ENCODE data around the gene CD274. TPM values are rescaled to one million over a fixed set of nuclear protein-coding genes. Genes with fewer than 3 reads are reported as not detected.
"Not testable (repeated sequence)": the region's sequence is repeated elsewhere in the genome, so short reads cannot be mapped to it uniquely, and the experiment has no call there.

The CD274 gene
- total and polyA plus RNA-seq, 3 experiments from 2014 or later = 6.1 to 17.6 (median 13.2) TPM

DNA sequence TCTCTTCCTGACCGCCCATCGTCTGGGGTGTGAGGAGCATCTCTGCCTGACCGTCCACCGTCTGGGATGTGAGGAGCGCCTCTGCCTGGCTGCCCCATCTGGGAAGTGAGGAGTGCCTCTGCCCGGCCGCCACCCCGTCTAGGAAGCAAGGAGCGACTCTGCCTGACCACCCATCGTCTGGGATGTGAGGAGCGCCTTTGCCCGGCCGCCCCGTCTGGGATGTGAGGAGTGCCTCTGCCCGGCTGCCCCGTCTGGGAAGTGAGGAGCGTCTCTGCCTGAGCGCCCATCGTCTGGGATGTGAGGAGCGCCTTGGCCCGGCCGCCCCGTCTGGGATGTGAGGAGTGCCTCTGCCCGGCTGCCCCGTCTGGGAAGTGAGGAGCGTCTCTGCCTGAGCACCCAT is 17.0 kb upstream of the CD274 start:
- DNase-seq = not testable (repeated sequence)

DNA sequence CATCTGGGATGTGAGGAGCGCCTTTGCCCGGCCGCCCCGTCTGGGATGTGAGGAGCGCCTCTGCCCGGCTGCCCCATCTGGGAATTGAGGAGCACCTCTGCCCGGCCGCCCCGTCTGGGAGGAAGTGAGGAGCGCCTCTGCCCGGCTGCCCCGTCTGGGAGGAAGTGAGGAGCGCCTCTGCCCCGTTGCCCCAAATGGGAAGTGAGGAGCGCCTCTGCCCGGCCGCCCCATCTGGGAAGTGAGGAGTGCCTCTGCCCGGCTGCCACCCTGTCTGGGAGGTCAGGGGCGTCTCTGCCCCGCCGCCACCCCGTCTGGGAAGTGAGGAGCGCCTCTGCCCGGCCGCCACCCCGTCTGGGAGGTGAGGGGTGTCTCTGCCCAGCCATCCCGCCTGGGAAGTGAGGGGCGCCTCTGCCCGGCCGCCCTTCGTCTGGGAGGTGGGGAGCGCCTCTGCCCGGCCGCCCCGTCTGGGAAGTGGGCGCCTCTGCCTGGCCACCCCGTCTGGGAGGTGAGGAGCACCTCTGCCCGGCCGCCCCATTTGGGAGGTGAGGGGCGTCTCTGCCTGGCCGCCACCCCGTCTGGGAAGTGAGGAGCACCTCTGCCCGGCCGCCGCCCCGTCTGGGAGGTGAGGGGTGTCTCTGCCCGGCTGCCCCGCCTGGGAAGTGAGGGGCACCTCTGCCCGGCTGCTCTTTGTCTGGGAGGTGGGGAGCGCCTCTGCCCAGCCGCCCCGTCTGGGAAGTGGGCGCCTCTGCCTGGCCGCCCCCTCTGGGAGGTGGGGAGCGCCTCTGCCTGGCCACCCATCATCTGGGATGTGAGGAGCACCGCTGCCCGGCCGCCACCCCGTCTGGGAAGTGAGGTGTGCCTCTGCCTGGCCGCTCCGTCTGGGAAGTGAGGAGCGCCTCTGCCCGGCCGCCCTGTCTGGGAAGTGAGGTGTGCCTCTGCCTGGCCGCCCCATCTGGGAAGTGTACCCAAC is 16.2 kb upstream of the CD274 start:
- H3K27me3 Mint-ChIP-seq; H3K36me3 ChIP-seq (ENCODE audit: insufficient read depth, low read length); H3K9me3 Mint-ChIP-seq; DNase-seq; H3K4me3 ChIP-seq (ENCODE audit: low read length); H3K27ac ChIP-seq (ENCODE audit: low read depth, low read length); H3K9me3 ChIP-seq (ENCODE audit: low read length); H3K27ac Mint-ChIP-seq; POLR2A ChIA-PET; CTCF ChIA-PET; H3K4me3 Mint-ChIP-seq; H3K27me3 ChIP-seq (ENCODE audit: insufficient read depth, low read length, poor library complexity, severe bottlenecking): not testable (repeated sequence)
- Mint-ChIP-seq H3K36me3 (peaks cover 4 to 63% (median 7%) of the 10 kb centered on the region in 3 donors), H3K4me1 (peaks cover 32 to 42% (median 37%) of the 10 kb centered on the region in 3 donors)
- H3K4me1 ChIP-seq (ENCODE audit: insufficient read depth, low read length) = peaks cover 30% of the 10 kb centered on the region

More for the DNA sequence above, 17.0 kb upstream of the CD274 start:
- H3K27ac Mint-ChIP-seq; H3K27me3 Mint-ChIP-seq; H3K9me3 ChIP-seq (ENCODE audit: low read length); POLR2A ChIA-PET; H3K27ac ChIP-seq (ENCODE audit: low read depth, low read length); H3K27me3 ChIP-seq (ENCODE audit: insufficient read depth, low read length, poor library complexity, severe bottlenecking); H3K4me3 ChIP-seq (ENCODE audit: low read length); H3K4me3 Mint-ChIP-seq; H3K9me3 Mint-ChIP-seq; CTCF ChIA-PET; H3K36me3 ChIP-seq (ENCODE audit: insufficient read depth, low read length): not testable (repeated sequence)
- H3K4me1 Mint-ChIP-seq = peaks cover 26 to 34% (median 30%) of the 10 kb centered on the region in 3 donors
- H3K36me3 Mint-ChIP-seq = peaks cover 4 to 68% (median 9%) of the 10 kb centered on the region in 3 donors
- peaks cover 22% of the 10 kb centered on the region for H3K4me1 ChIP-seq (ENCODE audit: insufficient read depth, low read length)

DNA sequence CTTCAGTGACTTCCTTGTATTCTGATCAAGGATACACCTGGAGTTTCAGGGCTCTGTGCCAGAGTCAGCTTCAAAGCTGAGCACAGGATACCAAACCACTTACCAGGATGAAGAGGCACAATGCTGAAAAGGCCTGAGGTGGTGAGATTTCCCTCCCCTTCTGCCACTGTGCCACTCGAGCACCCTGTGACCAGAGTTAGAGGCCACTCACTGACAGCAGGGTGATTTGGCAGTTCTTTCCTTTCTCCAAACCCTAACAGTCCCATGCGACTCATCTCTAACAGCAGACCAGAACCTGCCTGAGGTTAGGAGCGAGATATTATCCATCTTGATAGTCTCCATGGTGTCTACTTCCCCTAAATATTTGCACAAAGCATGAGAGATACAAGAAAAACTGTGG is 14.4 kb upstream of the CD274 start:
- Histone ChIP-seq H3K4me3 (ENCODE audit: low read length) (no peak overlapping the region), H3K27me3 (ENCODE audit: insufficient read depth, low read length, poor library complexity, severe bottlenecking) (no peaks in the 10 kb centered on the region), H3K4me1 (ENCODE audit: insufficient read depth, low read length) (peaks cover 30% of the 10 kb centered on the region), H3K27ac (ENCODE audit: low read depth, low read length) (no peak overlapping the region), H3K9me3 (ENCODE audit: low read length) (no peaks in the 10 kb centered on the region), H3K36me3 (ENCODE audit: insufficient read depth, low read length) (peaks cover 7% of the 10 kb centered on the region)
- no peaks in the 10 kb centered on the region for H3K27me3 Mint-ChIP-seq
- DNase-seq = no peak
- POLR2A ChIA-PET = no interaction called here
- CTCF ChIA-PET = interaction anchor here (2.7 kb wide), 1 partner anchor 12 kb away, joined by 9 read pairs; no protein-coding TSS in a partner anchor
- H3K36me3 Mint-ChIP-seq = peaks cover 4 to 47% (median 5%) of the 10 kb centered on the region in 3 donors
- peak overlapping the region in 5 of 8 donors; percentile 97 to 99 (median 99) for H3K27ac Mint-ChIP-seq
- peaks cover 32 to 40% (median 37%) of the 10 kb centered on the region in 3 donors for H3K4me1 Mint-ChIP-seq
- no peaks in the 10 kb centered on the region for H3K9me3 Mint-ChIP-seq
- H3K4me3 Mint-ChIP-seq = peak overlapping the region in 4 of 7 donors; percentile 90 to 95 (median 95)

DNA sequence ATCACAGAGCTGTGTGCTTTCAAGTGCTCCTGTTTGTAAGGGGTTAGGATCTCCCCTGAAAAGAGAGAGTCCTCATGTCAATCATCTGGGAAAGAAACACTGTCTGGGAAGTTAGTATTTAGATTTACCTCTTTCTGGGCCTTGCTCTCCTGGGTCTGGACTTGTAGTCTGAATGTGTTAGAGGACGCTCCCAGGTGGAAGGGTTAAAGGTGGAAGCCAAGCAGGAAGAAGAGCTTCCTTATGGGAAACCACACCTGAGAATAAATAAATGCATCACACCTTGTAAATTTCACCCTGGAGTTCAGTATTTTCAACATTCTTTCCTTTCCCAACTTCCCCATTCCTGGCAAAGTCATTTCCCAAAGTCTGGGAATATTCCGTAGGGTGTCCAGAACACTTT is 13.9 kb upstream of the CD274 start:
- Histone ChIP-seq H3K4me3 (ENCODE audit: low read length) (peak overlapping the region; percentile 89), H3K27ac (ENCODE audit: low read depth, low read length) (no peak overlapping the region), H3K36me3 (ENCODE audit: insufficient read depth, low read length) (peaks cover 6% of the 10 kb centered on the region), H3K4me1 (ENCODE audit: insufficient read depth, low read length) (peaks cover 30% of the 10 kb centered on the region), H3K9me3 (ENCODE audit: low read length) (no peaks in the 10 kb centered on the region), H3K27me3 (ENCODE audit: insufficient read depth, low read length, poor library complexity, severe bottlenecking) (no peaks in the 10 kb centered on the region)
- POLR2A ChIA-PET = interaction anchor here (0.7 to 3.6 kb wide), 4 partner anchors 13 to 696 kb away, joined by 3 to 33 read pairs (median 4); partner anchors contain the start of gene CD274
- H3K4me1 Mint-ChIP-seq = peaks cover 32 to 38% (median 37%) of the 10 kb centered on the region in 3 donors
- H3K4me3 Mint-ChIP-seq = peak overlapping the region; percentile 90 to 97 (median 95)
- H3K9me3 Mint-ChIP-seq = no peaks in the 10 kb centered on the region
- CTCF ChIA-PET = interaction anchor here (0.6 to 5.4 kb wide), 8 partner anchors 12 to 450 kb away, joined by 3 to 33 read pairs (median 4); partner anchors contain the start of genes CD274 and INSL6
- no peak for DNase-seq
- H3K27me3 Mint-ChIP-seq = no peaks in the 10 kb centered on the region
- peak overlapping the region in 6 of 8 donors; percentile 97 to 99 (median 99) for H3K27ac Mint-ChIP-seq
- peaks cover 4 to 44% (median 5%) of the 10 kb centered on the region in 3 donors for H3K36me3 Mint-ChIP-seq

DNA sequence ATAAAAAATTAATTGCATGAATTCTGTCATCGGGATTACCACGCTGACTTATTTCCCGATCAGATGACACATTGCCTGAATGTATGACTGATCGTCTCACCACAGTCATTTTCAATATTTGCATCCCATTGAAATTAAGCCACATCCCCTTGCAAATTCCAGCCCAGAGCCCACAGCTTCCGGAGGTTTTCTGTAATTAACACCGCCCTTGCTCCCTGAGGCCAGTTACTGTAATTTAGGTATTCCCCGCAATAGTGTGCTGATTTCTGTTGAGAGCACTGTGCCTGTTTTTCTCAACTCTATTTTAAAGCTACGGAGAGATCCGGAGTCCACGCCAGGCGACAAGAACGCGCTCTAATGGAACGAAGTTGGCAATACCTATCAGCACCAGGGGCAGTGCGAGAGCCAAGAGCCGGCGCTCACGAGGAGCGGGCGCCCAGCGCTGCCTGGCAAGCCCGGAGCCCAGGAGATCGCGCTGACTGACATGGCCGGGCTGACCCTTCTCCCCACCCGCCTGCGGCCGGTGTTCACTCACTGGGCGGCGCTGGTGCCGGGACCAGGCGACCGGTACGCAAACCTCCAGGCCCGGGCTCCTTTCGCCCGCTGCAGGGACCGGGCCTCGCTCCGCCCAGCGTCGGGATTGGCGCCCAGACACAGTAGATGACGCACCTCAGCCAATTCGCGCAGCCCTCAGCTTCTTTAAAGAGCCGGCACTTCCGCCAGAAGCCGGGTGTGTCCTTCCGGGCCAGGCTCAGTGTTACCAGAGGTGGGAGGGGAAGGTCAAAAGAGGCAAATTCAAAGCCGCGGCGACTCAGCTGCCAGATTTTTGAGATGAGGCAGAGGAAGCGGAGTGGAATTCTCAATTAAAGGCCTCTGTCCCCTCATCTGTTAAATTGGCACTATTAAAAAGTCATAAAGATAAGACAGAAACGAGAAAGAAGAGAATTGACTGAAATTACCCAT is 12.8 kb upstream of the CD274 start, which contains the start of gene PLGRKT:
Gene PLGRKT, minus strand, starts transcription at position 672 of the 963 bp plus-strand sequence. CDS start 5,948 bp downstream, outside the sequence.
- peak within 1 kb of the TSS; percentile 97 to 100 (median 99) for H3K27ac Mint-ChIP-seq
- H3K36me3 ChIP-seq (ENCODE audit: insufficient read depth, low read length) = peaks cover 6% of the 10 kb centered on the region
- ChIA-PET POLR2A (interaction anchor here (1.0 to 3.6 kb wide), 7 partner anchors 12 to 758 kb away, joined by 3 to 33 read pairs (median 4); partner anchors contain the start of genes CD274, CDC37L1 and RIC1), CTCF (interaction anchor here (0.8 to 5.4 kb wide), 13 partner anchors 10 to 451 kb away, joined by 3 to 33 read pairs (median 4); partner anchors contain the start of genes CD274 and INSL6)
- H3K9me3 Mint-ChIP-seq = no peaks in the 10 kb centered on the region
- H3K4me3 Mint-ChIP-seq = peak within 1 kb of the TSS; percentile 90 to 97 (median 95)
- no peaks in the 10 kb centered on the region for H3K9me3 ChIP-seq (ENCODE audit: low read length)
- peak; percentile 84 to 95 (median 88) for DNase-seq
- no peaks in the 10 kb centered on the region for H3K27me3 ChIP-seq (ENCODE audit: insufficient read depth, low read length, poor library complexity, severe bottlenecking)
- H3K27ac ChIP-seq (ENCODE audit: low read depth, low read length) = peak within 1 kb of the TSS; percentile 82
- H3K4me1 Mint-ChIP-seq = peaks cover 29 to 41% (median 37%) of the 10 kb centered on the region in 3 donors
- H3K36me3 Mint-ChIP-seq = peaks cover 3 to 33% (median 4%) of the 10 kb centered on the region in 3 donors
- H3K27me3 Mint-ChIP-seq = no peaks in the 10 kb centered on the region
- H3K4me1 ChIP-seq (ENCODE audit: insufficient read depth, low read length) = peaks cover 30% of the 10 kb centered on the region
- H3K4me3 ChIP-seq (ENCODE audit: low read length) = peak within 1 kb of the TSS; percentile 89

DNA sequence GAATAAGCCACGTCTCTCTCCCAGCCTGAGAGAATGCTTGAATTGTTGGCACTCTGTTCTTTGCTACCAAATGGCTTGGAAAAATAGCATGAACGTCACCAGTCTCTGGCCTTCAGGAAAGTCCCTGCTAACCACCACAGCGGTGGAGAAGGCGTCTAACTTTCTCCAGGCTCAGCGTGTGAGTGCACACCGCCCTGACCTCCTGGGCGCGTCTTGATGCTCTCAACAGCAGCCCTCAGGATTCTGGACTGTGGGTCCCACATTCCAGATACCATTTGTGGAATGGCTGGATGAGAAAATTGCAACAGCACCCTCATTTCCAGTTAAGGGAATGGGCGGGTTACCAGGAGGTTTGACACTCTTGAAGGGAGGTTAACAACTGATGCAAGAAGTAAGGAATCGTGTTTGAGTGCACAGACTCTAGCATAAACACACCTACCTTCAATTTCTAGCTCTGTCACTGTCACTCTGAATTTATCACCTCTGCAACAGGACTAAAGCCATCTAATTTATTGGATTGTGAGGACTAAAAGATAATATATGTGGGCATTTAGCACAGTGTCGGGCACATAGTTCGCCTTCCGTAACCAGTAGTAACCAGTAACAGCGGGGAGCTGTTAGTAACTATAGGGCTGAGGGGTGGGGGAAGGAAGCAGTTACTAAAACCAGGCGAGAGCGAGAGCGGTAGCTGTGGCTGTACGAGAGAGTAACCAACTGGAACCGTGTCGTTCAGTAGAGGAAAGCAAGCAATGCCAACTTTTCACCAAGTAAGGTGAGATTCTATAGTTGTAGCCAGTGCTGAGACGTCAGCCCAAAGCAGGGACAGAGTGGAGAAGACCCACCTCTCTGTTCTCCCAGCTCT is 11.8 kb upstream of the CD274 start:
- Mint-ChIP-seq H3K27ac (peak overlapping the region; percentile 97 to 100 (median 99)), H3K9me3 (no peaks in the 10 kb centered on the region), H3K36me3 (peaks cover 3 to 24% (median 4%) of the 10 kb centered on the region in 3 donors), H3K4me3 (peak overlapping the region; percentile 90 to 97 (median 95)), H3K4me1 (peaks cover 29 to 44% (median 37%) of the 10 kb centered on the region in 3 donors), H3K27me3 (no peaks in the 10 kb centered on the region)
- Histone ChIP-seq H3K4me3 (ENCODE audit: low read length) (peak overlapping the region; percentile 89), H3K4me1 (ENCODE audit: insufficient read depth, low read length) (peaks cover 30% of the 10 kb centered on the region), H3K27me3 (ENCODE audit: insufficient read depth, low read length, poor library complexity, severe bottlenecking) (no peaks in the 10 kb centered on the region), H3K36me3 (ENCODE audit: insufficient read depth, low read length) (peaks cover 6% of the 10 kb centered on the region), H3K27ac (ENCODE audit: low read depth, low read length) (peak overlapping the region; percentile 82), H3K9me3 (ENCODE audit: low read length) (no peaks in the 10 kb centered on the region)
- CTCF ChIA-PET = interaction anchor here (0.8 to 5.4 kb wide), 7 partner anchors 9 to 253 kb away, joined by 3 to 33 read pairs (median 4); partner anchors contain the start of genes CD274 and INSL6
- DNase-seq = peak in 4 of 5 donors; percentile 35 to 70 (median 53)
- POLR2A ChIA-PET = interaction anchor here (0.6 to 3.6 kb wide), 7 partner anchors 11 to 759 kb away, joined by 3 to 33 read pairs (median 4); partner anchors contain the start of genes CD274, CDC37L1 and RIC1

Measured in CD8-positive, alpha-beta memory T cell (primary cell).